Endothelial cell of umbilical vein (primary cell): ENCODE measurements around the gene GPR101. TPM values are rescaled to one million over a fixed set of nuclear protein-coding genes. Genes with fewer than 3 reads are reported as not detected.

Experiments used
- BruUV-seq: library from RNA; stranded (reverse); fragments of 400-500 nt; replicated peaks from 2 replicates; lab custom pipeline; 2021; lab: Mats Ljungman, UMichigan
- CTCF ChIA-PET: fragments of 300-600, 350-600 bp; sonication (Branson Sonifier 250); formaldehyde crosslinking; loops from one replicate; lab custom pipeline; 2021; ENCODE audit warnings: antibody characterized with exemption, inconsistent platforms; lab: Charles Lee
- POLR2A ChIA-PET: fragments of 300-600, 350-600 bp; sonication (Branson Sonifier 250); formaldehyde crosslinking; loops from one replicate; lab custom pipeline; 2021; ENCODE audit warnings: antibody characterized with exemption, inconsistent platforms; lab: Charles Lee
- DNase-seq: peaks from one replicate; pipeline ENCODE4 v3.0.0-alpha.2; 2011; ENCODE audit warnings: low read depth, low spot score
- FAIRE-seq: peaks from 2 replicates; lab custom pipeline; 2011; peaks lifted over from hg19 to GRCh38; lab: Jason Lieb, UNC
- H2AFZ ChIP-seq: 2 replicates; pipeline ENCODE4 v1.6.0; 2012; ENCODE audit warnings: low read depth, low read length, control low read depth, inconsistent platforms
- H3K27ac ChIP-seq: 2 replicates; pipeline ENCODE4 v1.5.1; 2011; ENCODE audit warnings: low read depth, mild to moderate bottlenecking, control low read depth, low read length, moderate library complexity; ENCODE audit not compliant: insufficient read depth
- H3K27me3 ChIP-seq, 2 experiments: 2 replicates each; pipeline versions ENCODE4 v1.6.0 to v1.6.1; 2011; ENCODE audit warnings: low read length in 2 of 2, mixed read lengths in 1 of 2; ENCODE audit not compliant: control insufficient read depth in 2 of 2, insufficient read depth in 2 of 2
- H3K36me3 ChIP-seq, 2 experiments: 2 replicates in 1 of 2; 3 replicates in 1 of 2; pipeline ENCODE4 v1.5.1; 2011; ENCODE audit warnings: low read length in 2 of 2, mild to moderate bottlenecking in 1 of 2, moderate library complexity in 1 of 2; ENCODE audit not compliant: control insufficient read depth in 2 of 2, insufficient read depth in 2 of 2; ENCODE audit errors: extremely low read depth in 1 of 2
- H3K4me1 ChIP-seq: 3 replicates; pipeline ENCODE4 v1.5.1; 2011; ENCODE audit warnings: mild to moderate bottlenecking, low read length; ENCODE audit not compliant: control insufficient read depth, insufficient read depth; ENCODE audit errors: extremely low read depth
- H3K4me2 ChIP-seq: 2 replicates; pipeline ENCODE4 v1.6.1; 2011; ENCODE audit warnings: low read length, control low read depth, mixed read lengths; ENCODE audit not compliant: insufficient read depth
- H3K4me3 ChIP-seq, 3 experiments: fragments of 200-600 bp in 1 of 3; sonication (generic), shearing (Covaris generic) in 1 of 3; replicated peaks in 1 of 3; 2 replicates each; pipeline ENCODE4 v1.5.1; 2011 to 2016; ENCODE audit warnings: control low read depth in 3 of 3, low read length in 3 of 3, mild to moderate bottlenecking in 2 of 3, inconsistent platforms in 1 of 3, low read depth in 1 of 3, moderate library complexity in 1 of 3; ENCODE audit not compliant: insufficient read depth in 1 of 3
- H3K79me2 ChIP-seq: 2 replicates; pipeline ENCODE4 v1.6.0; 2012; ENCODE audit warnings: low read length, inconsistent platforms; ENCODE audit not compliant: control insufficient read depth, insufficient read depth
- H3K9ac ChIP-seq: replicated peaks from 2 replicates; pipeline ENCODE3; 2011; ENCODE audit warnings: low read length, control low read depth; ENCODE audit not compliant: insufficient read depth; ENCODE audit errors: extremely low read depth
- H3K9me1 ChIP-seq: replicated peaks from 3 replicates; pipeline ENCODE4 v1.6.0; 2011; ENCODE audit warnings: mild to moderate bottlenecking, low read length; ENCODE audit not compliant: control insufficient read depth, insufficient read depth; ENCODE audit errors: extremely low read depth
- H3K9me3 ChIP-seq: replicated peaks from 2 replicates; pipeline ENCODE4 v1.5.1; 2012; ENCODE audit warnings: low read length, inconsistent platforms; ENCODE audit not compliant: control insufficient read depth, insufficient read depth
- H4K20me1 ChIP-seq: replicated peaks from 2 replicates; pipeline ENCODE3; 2011; ENCODE audit warnings: mild to moderate bottlenecking, low read length; ENCODE audit not compliant: control insufficient read depth, insufficient read depth; ENCODE audit errors: extremely low read depth
- CTCF ChIP-seq, 2 donors: IDR thresholded peaks; 1 replicate in 1 of 2; 2 replicates in 1 of 2; pipeline ENCODE4 v1.5.1; 2011; ENCODE audit warnings: low read length in 2 of 2, mild to moderate bottlenecking in 2 of 2, moderate library complexity in 2 of 2, control low read depth in 1 of 2, inconsistent platforms in 1 of 2, low read depth in 1 of 2; ENCODE audit not compliant: insufficient read depth in 1 of 2; ENCODE audit errors: extremely low read depth in 1 of 2
- EZH2 ChIP-seq: IDR thresholded peaks from 2 replicates; pipeline ENCODE4 v1.6.1; 2012; ENCODE audit warnings: borderline replicate concordance, low read depth, mild to moderate bottlenecking, moderate library complexity, low read length, inconsistent platforms; ENCODE audit not compliant: severe bottlenecking
- FOS ChIP-seq: IDR thresholded peaks from 2 replicates; pipeline ENCODE4 v1.6.1; 2011; ENCODE audit warnings: mild to moderate bottlenecking, low read length, moderate library complexity, borderline replicate concordance; ENCODE audit not compliant: insufficient read depth
- GATA2 ChIP-seq: IDR thresholded peaks from 2 replicates; pipeline ENCODE4 v1.7.0; 2011; ENCODE audit warnings: low read depth, mild to moderate bottlenecking, moderate library complexity, mixed read lengths, low read length; ENCODE audit not compliant: insufficient read length, insufficient read depth
- JUN ChIP-seq: IDR thresholded peaks from 2 replicates; pipeline ENCODE4 v1.6.1; 2011; ENCODE audit warnings: borderline replicate concordance, low read depth; ENCODE audit not compliant: insufficient read length, insufficient read depth
- MAX ChIP-seq: IDR thresholded peaks from 2 replicates; pipeline ENCODE4 v1.6.1; 2011; ENCODE audit not compliant: insufficient read depth, insufficient read length
- MYC ChIP-seq: IDR thresholded peaks from one replicate; pipeline ENCODE4 v1.6.1; 2011; ENCODE audit warnings: mild to moderate bottlenecking, low read depth, low read length
- POLR2A ChIP-seq: IDR thresholded peaks from 2 replicates; pipeline ENCODE4 v1.6.1; 2012; ENCODE audit warnings: low read depth, mild to moderate bottlenecking, control low read depth, low read length
- POLR2AphosphoS5 ChIP-seq: IDR thresholded peaks from 2 replicates; pipeline ENCODE4 v1.6.1; 2012; ENCODE audit warnings: low read depth, mild to moderate bottlenecking, control low read depth, low read length, moderate library complexity; ENCODE audit not compliant: insufficient read depth
- dilution Hi-C: fragments of 300-500 bp; cut with MboI; formaldehyde crosslinking; loops from one replicate; pipeline ENCODE4 v1.15.0; 2019; ENCODE audit warnings: low sequenced_read_pairs; ENCODE audit not compliant: extremely low pct_ligation_motif_present
- intact Hi-C: fragments of 100-400 bp; cut with micrococcal nuclease; formaldehyde crosslinking; loops from one replicate; pipeline ENCODE4 v1.10.0; 2022
- polyA plus RNA-seq, 4 experiments: library from polyadenylated mRNA; depleted of rRNA in 3 of 4; stranded (reverse) in 3 of 4; unstranded in 1 of 4; fragments of >200 nt; gene quantifications; 2 replicates each; pipeline versions ENCODE4 v1.2.1 to v1.2.3, GENCODE V29; 2011 to 2012; ENCODE audit warnings: missing spikeins in 1 of 4
- total RNA-seq: library from RNA; stranded (reverse); gene quantifications from 2 replicates; pipeline ENCODE4 v1.2.3, GENCODE V29; 2021

The GPR101 gene
- total and polyA plus RNA-seq, 2 donors (not counting 3 experiments of a cell fraction or from before 2014, with no cell fraction given): not detected

- Histone ChIP-seq H2AFZ (no peak overlapping the region), H3K9ac (no peak overlapping the region)
Measured at GRCh38 chrX:137044893-137045292, 11.1 kb upstream of the GPR101 start.

More at GRCh38 chrX:137044893-137045292, 11.1 kb upstream of the GPR101 start:
- FAIRE-seq (no peak), DNase-seq (no peak)
- H3K9me1 ChIP-seq: no peaks in the 10 kb centered on the region
- no peak overlapping the region for H3K4me2 ChIP-seq
- no peaks in the 10 kb centered on the region for H3K4me1 ChIP-seq
- POLR2A ChIA-PET: no interaction called here
- no peaks in the 10 kb centered on the region for H4K20me1 ChIP-seq
- H3K27me3 ChIP-seq: no peaks in the 10 kb centered on the region
- no peak overlapping the region for H3K4me3 ChIP-seq
- intact Hi-C loops: no loop called here
- dilution Hi-C loops: no loop called here
- CTCF ChIA-PET: no interaction called here
- no peak overlapping the region for H3K27ac ChIP-seq
- no peaks in the 10 kb centered on the region for H3K79me2 ChIP-seq
- H3K9me3 ChIP-seq: no peaks in the 10 kb centered on the region
- BruUV-seq: no TSS peak
- H3K36me3 ChIP-seq: no peaks in the 10 kb centered on the region
- TF ChIP-seq MYC: no peak
- TF ChIP-seq JUN: no peak
- TF ChIP-seq POLR2A: no peak
- no peak for TF ChIP-seq GATA2
- no peak for TF ChIP-seq FOS
- no peak for TF ChIP-seq CTCF (IDR thresholded peaks at IDR 0.05; ENCODE audit: extremely low read depth in 1 of 2, insufficient read depth in 1 of 2, low read depth in 1 of 2, low read length in 2 of 2)
- TF ChIP-seq POLR2AphosphoS5: no peak
- no peak for TF ChIP-seq MAX
- TF ChIP-seq EZH2: no peak
